Spinal cord (tissue), 10 donors: ENCODE data around the gene ECE1. TPM values are rescaled to one million over a fixed set of nuclear protein-coding genes. Genes with fewer than 3 reads are reported as not detected.
A peak's percentile ranks its signal among the peaks of the same experiment; 100 is the strongest.

Experiments
- DNase-seq, 6 donors: peaks; one replicate each; pipeline versions ENCODE4 v3.0.0 to v3.0.0-alpha.2; 2013 to 2015; ENCODE audit warnings: low spot score in 6 of 6, low read depth in 4 of 6
- H3K27ac ChIP-seq: one replicate; pipeline ENCODE4 v1.5.1; 2013; ENCODE audit warnings: low read depth, low read length, control low read depth
- H3K27me3 ChIP-seq: one replicate; pipeline ENCODE4 v1.6.1; 2013; ENCODE audit warnings: low read length; ENCODE audit not compliant: control insufficient read depth, insufficient read depth
- H3K36me3 ChIP-seq: one replicate; pipeline ENCODE4 v1.6.1; 2013; ENCODE audit warnings: low read length; ENCODE audit not compliant: control insufficient read depth, insufficient read depth
- H3K4me1 ChIP-seq: one replicate; pipeline ENCODE4 v1.6.1; 2013; ENCODE audit warnings: low read length; ENCODE audit not compliant: control insufficient read depth, insufficient read depth
- H3K4me3 ChIP-seq: one replicate; pipeline ENCODE4 v1.5.1; 2013; ENCODE audit warnings: low read depth, low read length, control low read depth
- H3K9me3 ChIP-seq: one replicate; pipeline ENCODE4 v1.6.1; 2013; ENCODE audit warnings: low read length; ENCODE audit not compliant: control insufficient read depth, insufficient read depth
- WGBS: methylation state at CpG from one replicate; pipeline ENCODE4 v1.1.5; 2013; ENCODE audit warnings: missing lambda C conversion rate; ENCODE audit not compliant: insufficient coverage; 5-methylcytosine and 5-hydroxymethylcytosine counted together
- long read RNA-seq, 4 donors: transcript quantifications; one replicate each; lab custom pipeline, GENCODE V29; 2026
- polyA plus RNA-seq, 2 donors: library from polyadenylated mRNA; unstranded; fragments of 120-200 nt; gene quantifications; one replicate each; pipeline ENCODE4 v1.2.1, GENCODE V29; 2013; ENCODE audit not compliant: insufficient read length in 2 of 2
- total RNA-seq, 2 donors: library from RNA; depleted of rRNA in 1 of 2; stranded (reverse); fragments of 120-200 nt in 1 of 2; fragments of >200 nt in 1 of 2; gene quantifications; one replicate each; pipeline versions ENCODE4 v1.2.3 to v1.2.4, GENCODE V29; 2013 to 2014
- donor health status: healthy.

Gene ECE1
- total RNA-seq (10 to 100 TPM; 21.2 to 33.9 TPM), polyA plus RNA-seq (10 to 100 TPM; 26.3 to 27.9 TPM)
- long read RNA-seq, donor 1, full-length matches to known transcripts: 5 of 5 reads
- long read RNA-seq, donor 1, partial matches to known transcripts: 0 of 5 reads
- long read RNA-seq, donor 1, other reads (novel, unspliced or antisense): 0 of 5 reads
- long read RNA-seq, donor 2, full-length matches to known transcripts: 3 of 3 reads
- long read RNA-seq, donor 2, partial matches to known transcripts: 0 of 3 reads
- long read RNA-seq, donor 2, other reads (novel, unspliced or antisense): 0 of 3 reads
- long read RNA-seq, donor 3, transcript ECE1-202 (17 exons, 3,763 nt): major isoform, 7 of 12 reads
- long read RNA-seq, donor 3, partial matches to known transcripts: 5 of 12 reads
- long read RNA-seq, donor 3, other reads (novel, unspliced or antisense): 0 of 12 reads
- long read RNA-seq, donor 4, partial matches to known transcripts: 53 of 58 reads
- long read RNA-seq, donor 4, other reads (novel, unspliced or antisense): 0 of 58 reads

DNA sequence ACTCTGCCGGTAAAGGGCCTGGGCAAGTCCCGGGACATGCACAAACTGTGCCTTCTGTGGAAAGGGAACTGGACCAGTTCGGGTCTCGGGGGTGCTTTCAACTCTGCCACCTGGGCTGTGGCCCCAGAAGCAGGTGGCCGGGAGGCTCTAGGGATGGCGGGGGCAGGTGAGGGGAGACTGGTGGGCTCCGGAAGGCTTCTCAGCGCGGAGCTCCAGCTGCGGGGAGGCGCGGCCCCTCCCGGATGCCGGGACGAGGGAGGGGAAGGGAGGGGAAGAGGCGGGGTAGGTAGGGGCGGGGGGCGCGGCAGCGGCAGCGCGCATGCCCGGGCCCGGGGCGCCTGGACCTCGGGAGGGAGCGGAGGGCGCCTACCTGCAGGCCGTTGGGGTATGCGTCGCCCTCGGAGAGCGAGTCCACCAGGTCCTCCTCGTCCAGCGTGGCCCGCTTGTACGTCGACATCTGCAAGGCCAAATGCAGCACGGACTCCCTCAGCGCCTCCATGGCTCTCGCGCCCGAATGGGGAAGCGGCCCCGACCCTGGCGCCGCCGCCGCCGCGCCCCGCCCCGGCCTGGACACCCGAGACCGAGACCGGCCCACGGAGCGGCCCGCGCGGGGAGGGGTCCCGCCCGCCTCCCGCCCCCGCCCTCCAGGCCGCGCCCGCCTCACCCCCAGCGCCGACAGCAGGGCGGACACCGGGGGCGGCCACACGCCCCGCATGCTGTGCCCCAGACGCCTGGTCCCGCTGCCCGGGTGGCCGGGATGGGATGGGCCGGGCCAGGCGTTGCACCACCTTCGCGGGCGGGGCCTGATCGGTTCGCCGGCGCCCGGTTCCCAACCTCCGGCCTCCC, at the start of gene ECE1:
ECE1 (minus strand) TSS at position 764 of the 846 bp plus-strand sequence; CDS start at position 715, 49 bp downstream.
- Histone ChIP-seq H3K36me3 (no peaks in the 10 kb centered on the region), H3K4me3 (peak within 1 kb of the TSS; percentile 45), H3K4me1 (peaks cover 30% of the 10 kb centered on the region), H3K27ac (no peak within 1 kb of the TSS), H3K9me3 (no peaks in the 10 kb centered on the region), H3K27me3 (no peaks in the 10 kb centered on the region)
- peak in 2 of 6 donors; percentile 76 to 84 for DNase-seq
- WGBS: under 1% methylated on average over 87 of the region's 90 CpGs

DNA sequence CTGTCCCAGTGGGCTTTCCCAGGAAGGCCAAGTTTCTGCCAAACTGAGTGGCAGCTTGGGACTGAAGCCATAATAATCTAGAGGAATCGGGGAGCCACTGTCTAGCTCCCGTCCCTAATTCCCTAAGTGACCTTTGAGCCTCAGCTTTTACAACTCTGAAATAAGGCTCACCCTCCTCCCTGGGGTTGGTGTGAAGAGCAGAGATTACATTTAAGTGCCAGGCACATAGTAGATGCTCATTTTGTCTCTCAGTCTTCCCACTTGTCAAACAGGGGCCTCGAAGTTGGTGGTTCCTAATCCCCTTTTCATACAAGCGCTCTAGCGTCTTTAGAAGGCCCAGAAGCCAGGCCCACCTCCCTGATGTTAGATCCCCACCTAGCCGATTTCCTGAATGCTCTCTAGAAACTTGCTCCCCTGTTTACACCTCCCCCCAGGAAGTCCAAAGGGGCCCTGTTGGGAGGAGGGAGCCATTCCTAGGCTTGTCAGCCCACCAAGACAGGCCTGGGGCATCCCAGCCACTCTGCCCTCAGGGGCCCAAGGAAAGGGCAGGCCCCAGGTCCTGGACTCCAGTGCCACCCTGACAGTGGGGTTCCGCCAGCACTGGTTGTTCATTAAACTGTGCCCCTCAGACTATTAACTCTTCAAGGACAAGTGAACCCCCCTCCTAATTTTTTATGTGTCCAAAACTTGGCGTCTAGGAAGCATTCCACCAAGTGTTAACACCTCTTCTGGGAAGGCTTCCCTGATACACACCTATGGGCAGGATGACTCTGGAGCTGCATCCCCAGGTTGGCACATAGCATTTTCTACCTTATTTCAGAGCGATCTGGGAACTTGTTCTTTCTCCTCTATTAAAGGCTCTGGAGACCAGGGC, 49.3 kb upstream of the ECE1 start:
- H3K36me3 ChIP-seq: peaks cover 3% of the 10 kb centered on the region
- WGBS: 95% methylated on average over 4 of the region's 9 CpGs
- peaks cover 85% of the 10 kb centered on the region for H3K4me1 ChIP-seq
- H3K4me3 ChIP-seq: no peak overlapping the region
- no peak overlapping the region for H3K27ac ChIP-seq
- H3K27me3 ChIP-seq: peaks cover 2% of the 10 kb centered on the region
- H3K9me3 ChIP-seq: no peaks in the 10 kb centered on the region
- no peak for DNase-seq

DNA sequence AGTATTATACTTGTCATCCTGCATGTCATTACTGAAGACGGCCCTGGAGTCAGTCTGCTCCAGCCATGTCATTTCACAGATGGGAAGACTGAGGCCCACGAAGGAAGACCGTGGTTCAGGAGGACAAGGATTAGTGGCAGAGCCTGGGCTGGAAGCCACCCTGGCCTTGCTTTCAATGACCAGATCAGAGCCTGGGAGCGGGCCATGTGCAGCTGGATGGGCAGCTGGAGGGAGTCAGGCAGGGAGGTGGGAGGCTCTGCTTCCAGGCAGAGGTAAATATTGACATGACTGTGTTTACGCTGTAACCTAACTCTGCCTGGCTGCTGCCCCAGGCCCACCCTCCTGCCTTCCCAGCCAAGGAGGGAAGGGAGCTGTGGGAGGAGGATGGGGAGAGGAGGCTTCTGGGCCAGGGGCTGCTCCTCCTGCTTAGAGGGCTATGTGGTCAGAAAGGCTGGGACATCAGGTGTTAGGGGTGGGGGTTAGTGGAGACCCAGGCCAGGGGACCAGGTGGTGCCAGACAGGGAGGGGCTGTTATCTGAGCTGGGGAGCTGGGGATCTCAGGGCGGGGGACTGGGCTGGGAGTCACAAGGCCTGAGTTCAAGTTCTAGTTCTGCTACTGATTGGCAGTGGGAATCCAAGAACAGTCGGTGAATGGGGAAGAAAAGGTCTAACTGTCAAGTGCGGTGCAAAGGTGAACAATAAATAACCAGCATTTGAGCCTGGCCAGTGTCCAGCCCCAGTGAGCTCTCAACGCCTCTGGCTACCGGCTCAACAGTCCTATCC, 48.5 kb upstream of the ECE1 start:
- Histone ChIP-seq H3K36me3 (peaks cover 3% of the 10 kb centered on the region), H3K4me1 (peaks cover 85% of the 10 kb centered on the region), H3K9me3 (no peaks in the 10 kb centered on the region), H3K27me3 (peaks cover 2% of the 10 kb centered on the region), H3K27ac (peak overlapping the region; percentile 10), H3K4me3 (no peak overlapping the region)
- WGBS: 64% methylated on average over 9 of the region's 10 CpGs
- peak in 1 of 6 donors; percentile 74 for DNase-seq

DNA sequence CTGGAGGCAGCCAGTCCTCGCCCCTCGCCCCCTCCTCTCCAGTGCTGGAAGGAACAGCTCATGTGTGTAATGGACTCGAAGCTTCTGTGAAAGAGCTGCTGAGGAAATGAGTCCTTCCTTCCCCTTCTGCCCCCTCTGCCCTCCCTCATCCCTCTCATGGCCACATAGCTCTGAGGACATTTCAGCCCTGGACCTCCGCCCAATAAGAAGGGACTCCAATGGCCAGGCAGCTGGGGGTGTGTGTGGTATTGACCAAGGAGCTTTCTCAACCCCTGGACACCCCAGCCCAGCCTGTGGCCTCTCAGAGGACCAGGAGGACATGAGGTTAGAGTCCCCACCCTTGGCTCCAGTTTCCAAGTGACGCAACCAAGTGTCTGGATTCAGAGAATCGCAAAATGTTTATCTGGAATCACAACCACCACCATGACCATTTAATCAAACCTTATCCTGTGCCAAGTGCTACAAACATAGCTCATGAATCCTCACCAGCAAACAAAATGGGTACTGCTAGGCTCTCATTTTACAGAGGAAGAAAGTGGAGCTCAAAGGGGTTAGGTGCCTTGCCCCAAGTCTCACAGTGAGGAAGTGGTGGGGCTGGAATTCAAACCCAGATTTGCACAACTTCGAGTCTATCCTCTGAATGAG, 47.8 kb upstream of the ECE1 start:
- DNase-seq: peak in 1 of 6 donors; percentile 63
- peaks cover 3% of the 10 kb centered on the region for H3K36me3 ChIP-seq
- H3K4me3 ChIP-seq: no peak overlapping the region
- WGBS: 49% methylated on average over 3 of the region's 7 CpGs
- H3K9me3 ChIP-seq: no peaks in the 10 kb centered on the region
- H3K27me3 ChIP-seq: peaks cover 2% of the 10 kb centered on the region
- peak overlapping the region; percentile 64 for H3K27ac ChIP-seq
- H3K4me1 ChIP-seq: peaks cover 84% of the 10 kb centered on the region

DNA sequence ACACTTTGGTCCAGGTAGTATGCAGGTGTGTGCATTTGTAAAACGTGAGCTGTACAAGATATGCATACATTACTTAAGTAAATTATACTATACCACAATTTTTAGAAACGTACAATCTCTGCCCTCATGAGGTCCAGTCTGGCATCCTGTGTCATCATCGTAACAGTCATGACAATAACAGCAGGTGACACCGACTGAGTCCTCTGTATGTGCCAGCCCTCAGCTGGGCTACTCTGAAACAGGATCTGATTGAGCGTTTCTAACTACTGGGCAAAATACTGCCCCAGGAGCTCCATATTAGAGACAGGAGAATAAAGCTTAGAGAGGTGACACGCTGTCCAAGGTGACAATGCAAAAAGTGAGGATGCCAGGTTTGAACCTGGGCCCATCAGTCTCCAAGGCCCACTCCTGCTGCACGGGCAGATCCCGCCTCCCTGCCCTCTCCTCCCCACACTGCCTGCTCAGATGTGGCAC, 47.2 kb upstream of the ECE1 start:
- Histone ChIP-seq H3K27me3 (peaks cover 2% of the 10 kb centered on the region), H3K4me3 (no peak overlapping the region), H3K36me3 (peaks cover 3% of the 10 kb centered on the region), H3K27ac (peak overlapping the region; percentile 64), H3K9me3 (no peaks in the 10 kb centered on the region), H3K4me1 (peaks cover 79% of the 10 kb centered on the region)
- WGBS: 72% methylated on average over 4 of the region's 8 CpGs
- no peak for DNase-seq

DNA sequence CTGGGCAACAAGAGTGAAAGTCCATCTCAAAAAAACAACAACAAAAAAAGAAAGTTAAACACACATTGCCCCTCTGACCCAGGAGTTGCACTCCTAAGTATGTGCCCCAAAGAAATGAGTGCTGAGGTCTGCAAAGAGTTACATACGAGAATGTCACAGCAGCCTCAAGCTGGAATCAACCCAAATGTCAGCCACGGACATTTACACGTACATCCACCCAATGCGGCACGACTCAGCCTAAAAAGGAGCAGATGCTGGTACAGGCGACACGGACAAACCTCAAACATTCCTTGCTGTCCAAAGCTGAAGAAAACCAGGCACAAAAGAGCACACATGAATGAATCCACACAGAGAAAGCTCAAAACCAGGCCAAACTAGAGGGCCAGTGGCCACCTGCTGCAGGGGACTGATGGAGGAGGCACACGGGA, 46.8 kb upstream of the ECE1 start:
- 40% methylated on average over 7 of the region's 8 CpGs for WGBS
- peaks cover 3% of the 10 kb centered on the region for H3K36me3 ChIP-seq
- peaks cover 2% of the 10 kb centered on the region for H3K27me3 ChIP-seq
- H3K4me3 ChIP-seq: no peak overlapping the region
- H3K27ac ChIP-seq: peak overlapping the region; percentile 33
- DNase-seq: peak in 1 of 6 donors; percentile 33
- H3K4me1 ChIP-seq: peaks cover 76% of the 10 kb centered on the region
- no peaks in the 10 kb centered on the region for H3K9me3 ChIP-seq

DNA sequence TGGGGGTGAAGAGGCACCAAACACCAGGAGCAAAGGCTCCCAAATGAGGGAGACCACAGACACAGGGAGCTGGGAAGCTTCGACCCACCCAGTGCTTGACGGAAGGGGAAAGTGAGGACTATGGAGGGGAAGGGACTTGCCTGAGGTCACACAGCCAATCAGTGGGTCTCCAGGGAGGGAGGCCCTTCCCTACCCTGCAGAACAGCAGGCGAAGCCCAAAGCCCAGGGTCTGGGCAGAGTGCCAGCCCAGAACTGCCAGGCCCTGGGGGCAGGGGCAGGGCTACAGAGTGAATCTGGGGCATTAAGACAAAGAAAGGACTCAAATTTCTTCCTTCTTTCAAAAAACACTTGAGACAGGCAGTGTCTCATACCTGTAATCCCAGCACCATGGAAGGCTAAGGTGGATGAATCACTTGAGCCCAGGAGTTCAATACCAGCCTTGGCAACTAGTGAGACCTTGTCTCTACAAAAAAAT, 45.5 kb upstream of the ECE1 start:
- peaks cover 67% of the 10 kb centered on the region for H3K4me1 ChIP-seq
- H3K9me3 ChIP-seq: no peaks in the 10 kb centered on the region
- peaks cover 3% of the 10 kb centered on the region for H3K36me3 ChIP-seq
- H3K27me3 ChIP-seq: peaks cover 2% of the 10 kb centered on the region
- peak in 1 of 6 donors; percentile 58 for DNase-seq
- H3K4me3 ChIP-seq: no peak overlapping the region
- H3K27ac ChIP-seq: no peak overlapping the region
- WGBS: 67% methylated on average over 3 of the region's 3 CpGs

DNA sequence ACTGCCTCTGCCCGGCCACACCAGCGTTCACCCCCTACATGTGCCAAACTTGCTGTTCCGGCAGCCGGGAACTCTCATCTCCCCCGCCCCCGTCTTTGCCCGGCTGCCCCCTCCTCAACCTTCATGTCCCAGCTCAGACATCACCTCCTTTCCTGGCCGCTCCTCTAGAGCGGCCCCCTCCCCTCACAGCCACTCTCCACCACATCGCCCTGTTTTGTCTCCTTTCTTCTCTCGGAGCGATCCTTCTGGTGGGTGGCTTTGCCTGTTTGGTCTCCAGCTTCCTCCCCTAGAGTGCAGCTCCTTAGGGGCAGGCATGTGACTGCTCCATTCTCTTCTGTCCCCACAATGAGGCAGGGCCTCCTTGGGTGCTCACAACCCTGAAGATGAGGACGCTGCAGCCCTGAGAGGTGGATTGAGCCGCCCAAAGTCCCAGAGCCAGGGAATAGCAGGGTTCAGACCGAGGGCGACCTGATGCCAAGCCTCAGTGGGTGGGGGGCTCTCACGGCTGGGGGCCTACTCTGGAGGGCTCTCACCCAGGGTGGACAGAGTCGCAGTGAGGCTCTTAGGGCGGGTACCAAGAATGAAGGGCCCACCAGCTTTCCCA, 44.9 kb upstream of the ECE1 start:
- Histone ChIP-seq H3K4me3 (peak overlapping the region; percentile 3), H3K36me3 (peaks cover 3% of the 10 kb centered on the region), H3K4me1 (peaks cover 61% of the 10 kb centered on the region), H3K9me3 (no peaks in the 10 kb centered on the region), H3K27ac (no peak overlapping the region), H3K27me3 (peaks cover 2% of the 10 kb centered on the region)
- DNase-seq: no peak
- 44% methylated on average over 18 of the region's 19 CpGs for WGBS
